Tracheal epithelial cell (primary cell): ENCODE measurements around the gene ZNF107. TPM values are rescaled to one million over a fixed set of nuclear protein-coding genes. Genes with fewer than 3 reads are reported as not detected.

Experiments used
- total RNA-seq: library from RNA; depleted of rRNA; stranded (reverse); fragments of >200 nt; gene quantifications from 2 replicates; pipeline ENCODE4 v1.2.1, GENCODE V29; 2014

The ZNF107 gene
- 2.1 and 2.2 TPM in 2 replicates for total RNA-seq

GRCh38 chr7:64665980-64666662 is at the start of gene ZNF107:
ZNF107 (plus strand) TSS chr7:64666133; CDS start chr7:64666283, 150 bp downstream.

Other genes with a start within 250 kb of the ZNF107 start
- 8.3 and 12.3 TPM in 2 replicates for gene ZNF680, start 103.1 kb upstream of the ZNF107 start, total RNA-seq
- gene ZNF138, start 128.3 kb downstream of the ZNF107 start, total RNA-seq, result 3.4 and 3.6 TPM in 2 replicates
- 1.9 and 3.4 TPM in 2 replicates for gene ZNF273, start 237.1 kb downstream of the ZNF107 start, total RNA-seq